ENCODE measurements around the gene RYR2. TPM values are rescaled to one million over a fixed set of nuclear protein-coding genes. Genes with fewer than 3 reads are reported as not detected.

The RYR2 gene
- total RNA-seq, 1 donor from 2014 or later: 7.8 TPM

GRCh38 chr1:237444120-237444790 is 402.3 kb downstream of the RYR2 start:
- no peak overlapping the region for H3K27ac ChIP-seq
- H3K4me3 ChIP-seq: no peak overlapping the region
- ATAC-seq (no peak), DNase-seq (no peak)
- no peaks in the 10 kb centered on the region for H3K27me3 ChIP-seq
- H3K36me3 ChIP-seq: no peaks in the 10 kb centered on the region
- intact Hi-C loops (cut with DNase I): no loop called here
- H3K9me3 ChIP-seq: no peaks in the 10 kb centered on the region
- no peak for TF ChIP-seq CTCF (IDR thresholded peaks at IDR 0.05)
- H3K4me1 ChIP-seq: no peaks in the 10 kb centered on the region

DNA sequence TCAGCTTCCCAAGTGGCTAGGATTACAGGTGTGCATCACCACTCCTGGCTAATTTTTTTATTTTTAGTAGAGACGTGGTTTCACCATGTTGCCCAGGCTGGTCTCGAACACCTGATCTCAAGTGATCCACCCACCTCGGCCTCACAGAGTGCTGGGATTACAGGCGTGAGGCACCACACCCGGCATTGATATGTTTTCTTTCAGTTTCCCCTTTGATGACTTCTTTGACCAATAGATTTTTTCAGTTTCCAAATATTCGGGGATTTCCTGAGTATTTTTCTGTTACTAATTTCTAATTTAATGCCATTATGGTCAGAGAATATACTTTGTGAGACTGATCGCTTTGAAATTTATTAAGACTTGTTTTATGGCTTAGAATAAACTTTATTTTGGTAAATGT is 406.1 kb downstream of the RYR2 start:
- Histone ChIP-seq H3K27ac (no peak overlapping the region), H3K36me3 (no peaks in the 10 kb centered on the region), H3K9me3 (no peaks in the 10 kb centered on the region), H3K27me3 (no peaks in the 10 kb centered on the region), H3K4me1 (no peaks in the 10 kb centered on the region), H3K4me3 (no peak overlapping the region)
- DNase-seq (no peak), ATAC-seq (no peak)
- TF ChIP-seq CTCF (IDR thresholded peaks at IDR 0.05): no peak
- intact Hi-C loops (cut with DNase I): no loop called here

- DNase-seq (no peak), ATAC-seq (no peak)
- no peak overlapping the region for H3K4me3 ChIP-seq
- no peak overlapping the region for H3K27ac ChIP-seq
- H3K36me3 ChIP-seq: peaks cover 6% of the 10 kb centered on the region
- TF ChIP-seq CTCF (IDR thresholded peaks at IDR 0.05): no peak
- intact Hi-C loops (cut with DNase I): no loop called here
- H3K9me3 ChIP-seq: no peaks in the 10 kb centered on the region
- no peaks in the 10 kb centered on the region for H3K4me1 ChIP-seq
- H3K27me3 ChIP-seq: no peaks in the 10 kb centered on the region
Measured at GRCh38 chr1:237457573-237457972, 415.6 kb downstream of the RYR2 start.

GRCh38 chr1:237467320-237467719 is 425.3 kb downstream of the RYR2 start:
- Histone ChIP-seq H3K27me3 (no peaks in the 10 kb centered on the region), H3K9me3 (no peaks in the 10 kb centered on the region), H3K4me1 (no peaks in the 10 kb centered on the region), H3K27ac (no peak overlapping the region), H3K36me3 (no peaks in the 10 kb centered on the region), H3K4me3 (no peak overlapping the region)
- DNase-seq (no peak), ATAC-seq (no peak)
- intact Hi-C loops (cut with DNase I): no loop called here
- no peak for TF ChIP-seq CTCF (IDR thresholded peaks at IDR 0.05)

GRCh38 chr1:237470712-237471338 is 428.8 kb downstream of the RYR2 start:
- ATAC-seq (no peak), DNase-seq (no peak)
- no peak for TF ChIP-seq CTCF (IDR thresholded peaks at IDR 0.05)
- H3K27ac ChIP-seq: no peak overlapping the region
- H3K4me3 ChIP-seq: no peak overlapping the region
- H3K4me1 ChIP-seq: no peaks in the 10 kb centered on the region
- no peaks in the 10 kb centered on the region for H3K9me3 ChIP-seq
- intact Hi-C loops (cut with DNase I): no loop called here
- H3K36me3 ChIP-seq: no peaks in the 10 kb centered on the region
- H3K27me3 ChIP-seq: no peaks in the 10 kb centered on the region
